Measurements from ENCODE around the gene CLTC. TPM values are rescaled to one million over a fixed set of nuclear protein-coding genes. Genes with fewer than 3 reads are reported as not detected.

Gene CLTC
- total and polyA plus RNA-seq, 10 of the 15 experiments (the other 5 are each of a cell fraction or from before 2014, with no cell fraction given), result 77.5 to 188 (median 129) TPM

DNA sequence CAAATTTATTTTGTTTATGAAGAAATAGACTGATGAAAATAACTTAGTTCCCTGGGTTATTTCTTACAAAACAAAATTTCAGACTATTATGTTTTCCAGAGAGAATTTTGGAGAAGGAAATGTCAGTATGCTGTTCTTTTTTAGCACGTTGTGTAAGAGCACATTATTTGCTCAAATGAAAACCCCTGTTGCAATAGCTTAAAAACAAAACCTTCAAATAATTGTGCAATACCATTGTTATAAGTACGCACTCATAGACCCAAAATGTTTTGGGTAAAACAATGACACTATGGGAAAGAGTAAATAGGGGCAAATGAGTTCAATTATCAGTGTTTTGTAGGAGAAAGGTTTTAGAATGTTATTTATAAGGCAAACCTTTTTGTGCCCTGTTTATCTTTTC, 106.0 kb downstream of the CLTC start:
- intact Hi-C loops (cut with micrococcal nuclease; ENCODE audit: unreplicated experiment), result no loop called here
- BruUV-seq (replicated peaks), result no TSS peak
- Histone ChIP-seq H3K9ac (ENCODE audit: control insufficient read depth, insufficient read depth, low read length) (no peak overlapping the region), H4K20me1 (ENCODE audit: control insufficient read depth, insufficient read depth) (no peaks in the 10 kb centered on the region), H3K4me2 (ENCODE audit: control insufficient read depth, insufficient read depth) (no peak overlapping the region), H3K4me1 (ENCODE audit: control insufficient read depth, insufficient read depth, low read length) (no peaks in the 10 kb centered on the region; the same call in 1 of the 2 replicates), H3K79me2 (ENCODE audit: control insufficient read depth, insufficient read depth, low read length) (peaks cover 13% of the 10 kb centered on the region), H3K36me3 (ENCODE audit: control insufficient read depth in 2 of 2, insufficient read depth in 2 of 2, low read length in 1 of 2) (no peaks in the 10 kb centered on the region), H3K27me3 (replicated peaks in 1 of 2; ENCODE audit: control insufficient read depth in 2 of 2, insufficient read depth in 2 of 2, low read length in 1 of 2) (no peaks in the 10 kb centered on the region), H3K4me3 (no peak overlapping the region), H3K27ac (ENCODE audit: control insufficient read depth, insufficient read depth) (no peak overlapping the region), H3K9me3 (replicated peaks; ENCODE audit: control insufficient read depth, insufficient read depth, low read length) (no peaks in the 10 kb centered on the region), H2AFZ (ENCODE audit: control insufficient read depth, low read depth, low read length) (no peak overlapping the region)
- SMC1A ChIA-PET (ENCODE audit: uncharacterized antibody, unreplicated experiment), result interaction anchor here (0.6 to 2.1 kb wide), 5 partner anchors 8 to 409 kb away, joined by 3 to 6 read pairs (median 3); partner anchors contain the start of genes PTRH2 and VMP1
- no peak for FAIRE-seq
- CTCF ChIA-PET, result interaction anchor here (0.9 to 2.7 kb wide), 4 partner anchors 10 to 415 kb away, joined by 3 to 8 read pairs (median 4); no protein-coding TSS in a partner anchor
- ATAC-seq, result no peak
- no peak for DNase-seq (ENCODE audit: low read depth, low spot score)
- WGBS (ENCODE audit: insufficient coverage, insufficient replicate concordance, low lambda C conversion rate, missing lambda C conversion rate), result 73% methylated on average over 2 of the region's 2 CpGs
- in situ Hi-C loops (cut with MboI), result no loop called here
- RAD21 ChIA-PET (ENCODE audit: unreplicated experiment), result no interaction called here
- POLR2A ChIA-PET, result interaction anchor here (0.6 to 1.1 kb wide), 3 partner anchors 8 to 25 kb away, joined by 3 to 6 read pairs (median 4); no protein-coding TSS in a partner anchor
- TF ChIP-seq CEBPB (IDR thresholded peaks at IDR 0.05; ENCODE audit: borderline replicate concordance in 1 of 2, low read depth in 2 of 2, low read length in 2 of 2) (no peak), MXI1 (IDR thresholded peaks at IDR 0.05; ENCODE audit: low read depth, low read length) (no peak), SKIL (IDR thresholded peaks at IDR 0.05; ENCODE audit: low read depth, poor library complexity, severe bottlenecking) (no peak), IRF4 (IDR thresholded peaks at IDR 0.05; ENCODE audit: low read depth, low read length) (no peak), FOXM1 (IDR thresholded peaks at IDR 0.05; ENCODE audit: low read depth, low read length) (no peak), KLF5 (IDR thresholded peaks at IDR 0.05; ENCODE audit: partially characterized antibody) (no peak), IKZF2 (IDR thresholded peaks at IDR 0.05) (no peak), SMC3 (IDR thresholded peaks at IDR 0.05; ENCODE audit: borderline replicate concordance, low read length) (no peak), BCLAF1 (IDR thresholded peaks at IDR 0.05) (no peak), ASH2L (IDR thresholded peaks at IDR 0.05; ENCODE audit: borderline replicate concordance, low read depth) (no peak)
- TF ChIP-seq, protein P1, sequence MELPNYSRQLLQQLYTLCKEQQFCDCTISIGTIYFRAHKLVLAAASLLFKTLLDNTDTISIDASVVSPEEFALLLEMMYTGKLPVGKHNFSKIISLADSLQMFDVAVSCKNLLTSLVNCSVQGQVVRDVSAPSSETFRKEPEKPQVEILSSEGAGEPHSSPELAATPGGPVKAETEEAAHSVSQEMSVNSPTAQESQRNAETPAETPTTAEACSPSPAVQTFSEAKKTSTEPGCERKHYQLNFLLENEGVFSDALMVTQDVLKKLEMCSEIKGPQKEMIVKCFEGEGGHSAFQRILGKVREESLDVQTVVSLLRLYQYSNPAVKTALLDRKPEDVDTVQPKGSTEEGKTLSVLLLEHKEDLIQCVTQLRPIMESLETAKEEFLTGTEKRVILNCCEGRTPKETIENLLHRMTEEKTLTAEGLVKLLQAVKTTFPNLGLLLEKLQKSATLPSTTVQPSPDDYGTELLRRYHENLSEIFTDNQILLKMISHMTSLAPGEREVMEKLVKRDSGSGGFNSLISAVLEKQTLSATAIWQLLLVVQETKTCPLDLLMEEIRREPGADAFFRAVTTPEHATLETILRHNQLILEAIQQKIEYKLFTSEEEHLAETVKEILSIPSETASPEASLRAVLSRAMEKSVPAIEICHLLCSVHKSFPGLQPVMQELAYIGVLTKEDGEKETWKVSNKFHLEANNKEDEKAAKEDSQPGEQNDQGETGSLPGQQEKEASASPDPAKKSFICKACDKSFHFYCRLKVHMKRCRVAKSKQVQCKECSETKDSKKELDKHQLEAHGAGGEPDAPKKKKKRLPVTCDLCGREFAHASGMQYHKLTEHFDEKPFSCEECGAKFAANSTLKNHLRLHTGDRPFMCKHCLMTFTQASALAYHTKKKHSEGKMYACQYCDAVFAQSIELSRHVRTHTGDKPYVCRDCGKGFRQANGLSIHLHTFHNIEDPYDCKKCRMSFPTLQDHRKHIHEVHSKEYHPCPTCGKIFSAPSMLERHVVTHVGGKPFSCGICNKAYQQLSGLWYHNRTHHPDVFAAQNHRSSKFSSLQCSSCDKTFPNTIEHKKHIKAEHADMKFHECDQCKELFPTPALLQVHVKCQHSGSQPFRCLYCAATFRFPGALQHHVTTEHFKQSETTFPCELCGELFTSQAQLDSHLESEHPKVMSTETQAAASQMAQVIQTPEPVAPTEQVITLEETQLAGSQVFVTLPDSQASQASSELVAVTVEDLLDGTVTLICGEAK (IDR thresholded peaks at IDR 0.05; ENCODE audit: borderline replicate concordance), result no peak
- TF ChIP-seq, protein P2, sequence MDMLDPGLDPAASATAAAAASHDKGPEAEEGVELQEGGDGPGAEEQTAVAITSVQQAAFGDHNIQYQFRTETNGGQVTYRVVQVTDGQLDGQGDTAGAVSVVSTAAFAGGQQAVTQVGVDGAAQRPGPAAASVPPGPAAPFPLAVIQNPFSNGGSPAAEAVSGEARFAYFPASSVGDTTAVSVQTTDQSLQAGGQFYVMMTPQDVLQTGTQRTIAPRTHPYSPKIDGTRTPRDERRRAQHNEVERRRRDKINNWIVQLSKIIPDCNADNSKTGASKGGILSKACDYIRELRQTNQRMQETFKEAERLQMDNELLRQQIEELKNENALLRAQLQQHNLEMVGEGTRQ (IDR thresholded peaks at IDR 0.05; ENCODE audit: borderline replicate concordance, low read depth, low read length), result no peak
